Skeletal muscle cell (primary cell): ENCODE data around the gene TOP3B.
"Not testable (repeated sequence)": the region's sequence is repeated elsewhere in the genome, so short reads cannot be mapped to it uniquely, and the experiment has no call there.

ENCODE experiments used
- DNase-seq: peaks from one replicate; pipeline ENCODE4 v3.0.0-alpha.2; 2010; ENCODE audit warnings: low read depth
- H3K4me3 ChIP-seq: 2 replicates; pipeline ENCODE4 v1.5.1; 2011; ENCODE audit warnings: low read depth, mild to moderate bottlenecking, control low read depth, low read length, moderate library complexity

Gene TOP3B

GRCh38 chr22:21916309-21916918, 66.2 kb downstream of the TOP3B start:
- DNase-seq, result no peak
- no peak overlapping the region for H3K4me3 ChIP-seq

DNA sequence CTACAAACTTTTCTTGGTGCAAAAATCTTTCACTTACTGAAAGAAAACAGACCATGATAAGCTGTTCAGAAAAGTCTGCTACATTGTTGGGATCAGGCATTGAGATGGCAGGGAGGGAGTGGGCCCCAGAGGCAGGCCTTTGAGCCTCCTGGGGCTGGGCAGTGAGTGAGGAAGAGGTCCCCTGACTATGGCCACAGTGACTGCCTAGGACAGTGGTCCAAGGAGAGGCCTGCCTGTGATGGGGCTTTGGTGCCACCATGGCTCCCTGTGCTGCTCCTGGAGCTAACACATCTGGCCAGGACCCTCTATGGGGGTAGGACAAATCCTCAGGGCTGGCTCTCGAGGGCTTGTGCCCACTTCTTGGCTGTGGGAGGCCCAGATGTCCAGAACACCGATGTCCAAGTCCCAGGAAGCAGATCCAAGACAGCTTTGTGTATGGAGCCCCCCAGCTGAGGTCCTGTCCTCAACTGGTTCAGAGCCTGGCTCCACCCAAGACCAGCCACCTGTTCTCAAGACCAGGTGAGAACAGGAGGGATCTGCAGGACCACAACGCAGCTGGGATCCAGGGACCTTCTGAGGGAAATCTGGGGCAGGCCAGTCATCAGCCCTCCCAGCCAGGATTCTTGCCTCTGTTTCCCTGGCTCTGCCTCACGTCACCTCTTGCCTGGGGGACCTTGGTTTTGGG, 66.8 kb downstream of the TOP3B start:
- DNase-seq, result no peak
- no peak overlapping the region for H3K4me3 ChIP-seq

DNA sequence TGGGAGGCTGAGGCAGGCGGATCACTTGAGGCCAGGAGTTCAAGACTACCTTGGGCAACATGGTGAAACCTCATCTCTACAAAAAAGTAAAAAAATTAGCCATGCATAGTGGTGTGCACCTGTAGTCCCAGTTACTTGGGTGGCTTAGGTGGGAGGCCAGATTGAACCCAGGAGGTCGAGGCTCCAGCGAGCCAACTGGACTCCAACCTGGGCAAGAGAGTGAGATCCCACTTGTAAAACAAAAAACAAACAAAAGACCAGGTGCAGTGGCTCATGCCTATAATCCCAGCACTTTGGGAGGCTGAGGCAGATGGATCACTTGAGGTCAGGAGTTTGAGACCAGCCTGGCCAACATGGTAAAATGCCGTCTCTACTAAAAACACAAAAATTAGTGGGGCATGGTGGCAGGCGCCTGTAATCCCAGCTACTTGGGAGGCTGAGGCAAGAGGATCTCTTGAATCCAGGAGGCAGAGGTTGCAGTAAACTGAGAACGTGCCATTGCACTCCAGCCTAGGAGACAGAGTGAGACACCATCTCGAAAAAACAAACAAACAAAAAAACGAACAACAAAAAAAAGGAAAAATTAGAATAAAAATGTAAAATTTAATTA, 68.4 kb downstream of the TOP3B start:
- H3K4me3 ChIP-seq, DNase-seq: not testable (repeated sequence)

GRCh38 chr22:21910367-21910766, 72.2 kb downstream of the TOP3B start:
- not testable (repeated sequence) for H3K4me3 ChIP-seq, DNase-seq

- DNase-seq, result no peak
- no peak overlapping the region for H3K4me3 ChIP-seq
Measured at GRCh38 chr22:21909871-21910270, 72.7 kb downstream of the TOP3B start.

- DNase-seq, result no peak
- no peak overlapping the region for H3K4me3 ChIP-seq
Measured at GRCh38 chr22:21907638-21908522, 74.7 kb downstream of the TOP3B start.
